Raji (cell line): ENCODE results near the gene CEP83.

Experiments
- POLR2A ChIP-seq: IDR thresholded peaks from 2 replicates; pipeline ENCODE4 v1.6.1; 2011; ENCODE audit warnings: low read depth, low read length, control low read depth; ENCODE audit not compliant: insufficient read depth

CEP83 gene

DNA sequence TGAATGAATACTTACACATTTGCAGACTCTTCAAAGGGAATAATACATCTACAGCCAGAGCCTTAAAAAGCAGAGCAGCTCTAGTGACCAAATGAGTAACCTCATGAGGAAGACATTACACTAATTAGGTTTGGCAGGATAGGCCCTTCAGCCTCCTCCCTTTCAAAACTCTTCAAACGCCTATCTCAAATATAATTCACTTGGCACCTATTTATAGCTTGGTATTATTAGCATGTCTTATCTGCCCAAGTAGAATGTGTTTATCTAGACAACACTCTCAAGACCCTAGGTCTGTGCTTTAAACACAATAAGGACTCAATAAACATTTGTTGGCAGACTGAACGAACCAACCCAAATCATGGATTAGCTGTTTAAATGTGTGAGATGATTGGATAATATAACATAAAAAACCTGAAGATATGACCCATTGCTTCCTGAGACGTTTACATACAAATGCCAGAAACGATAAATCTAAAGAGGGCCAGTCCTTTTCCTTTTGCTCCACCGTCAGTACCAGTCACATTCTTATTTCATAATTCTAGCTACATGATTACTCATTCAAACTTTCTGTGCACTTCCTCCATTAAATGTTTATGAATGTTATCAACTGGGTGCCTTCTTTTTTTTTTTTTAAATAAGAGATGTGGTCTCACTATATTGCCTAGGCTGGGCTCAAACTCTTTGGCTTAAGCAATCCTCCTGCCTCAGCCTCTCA lies 123.3 kb downstream of the CEP83 start:
- TF ChIP-seq POLR2A, result no peak

DNA sequence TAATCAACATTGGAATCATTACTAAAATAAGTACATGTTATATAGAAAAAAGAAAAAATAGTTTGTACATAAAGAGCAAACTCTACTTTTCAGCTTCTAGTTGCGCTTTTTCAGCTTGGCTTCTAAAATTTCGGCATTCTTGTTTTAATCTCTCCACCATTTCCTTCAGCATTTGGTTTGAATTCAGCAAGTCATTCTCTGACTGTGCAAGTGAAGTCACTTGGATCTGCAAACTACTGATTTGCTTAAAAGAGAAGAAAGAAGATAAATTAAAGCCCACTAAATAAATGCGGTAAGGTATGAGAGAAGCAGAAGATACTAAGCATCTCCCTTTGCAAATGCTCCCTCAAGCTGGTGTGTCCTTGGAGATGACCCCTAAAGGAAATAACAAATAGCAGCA lies 126.3 kb downstream of the CEP83 start:
- TF ChIP-seq POLR2A, result no peak

DNA sequence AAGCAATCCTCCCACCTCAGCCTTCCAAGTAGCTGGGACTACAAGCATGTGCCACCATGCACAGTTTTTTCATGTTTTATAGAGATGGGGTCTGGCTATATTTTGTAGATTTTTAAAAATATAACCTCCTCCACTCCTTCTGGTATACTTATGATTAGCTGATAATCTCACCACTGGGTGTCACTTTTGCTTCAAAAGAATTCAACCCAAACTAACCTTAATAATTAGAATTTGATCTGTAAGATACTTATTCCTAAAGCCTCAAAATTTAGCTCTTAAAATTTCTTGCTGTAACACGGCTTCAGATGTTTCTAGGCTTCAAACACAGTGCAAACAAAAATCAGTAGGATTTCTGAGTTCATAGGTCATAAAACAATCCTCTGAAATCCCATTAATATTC lies 130.3 kb downstream of the CEP83 start:
- TF ChIP-seq POLR2A, result no peak

DNA sequence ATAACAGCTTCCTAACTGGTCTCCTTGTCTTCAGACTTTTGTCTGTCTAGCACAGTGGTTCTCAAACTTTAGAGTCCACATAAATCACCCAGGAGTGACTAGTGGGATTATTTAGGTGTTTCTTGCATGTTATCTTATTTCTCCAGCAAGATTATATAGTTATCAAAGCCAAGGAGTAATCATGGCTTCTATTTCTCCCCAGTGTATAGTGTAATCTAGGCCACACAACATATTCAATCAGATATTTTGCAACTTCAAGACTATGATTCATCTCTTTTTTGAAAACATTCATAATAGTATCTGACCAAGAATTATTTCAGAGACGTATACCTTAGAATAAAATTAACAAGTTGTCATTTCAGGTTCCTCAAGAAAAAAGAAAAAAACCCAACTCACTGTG lies 131.9 kb downstream of the CEP83 start:
- no peak for TF ChIP-seq POLR2A

DNA sequence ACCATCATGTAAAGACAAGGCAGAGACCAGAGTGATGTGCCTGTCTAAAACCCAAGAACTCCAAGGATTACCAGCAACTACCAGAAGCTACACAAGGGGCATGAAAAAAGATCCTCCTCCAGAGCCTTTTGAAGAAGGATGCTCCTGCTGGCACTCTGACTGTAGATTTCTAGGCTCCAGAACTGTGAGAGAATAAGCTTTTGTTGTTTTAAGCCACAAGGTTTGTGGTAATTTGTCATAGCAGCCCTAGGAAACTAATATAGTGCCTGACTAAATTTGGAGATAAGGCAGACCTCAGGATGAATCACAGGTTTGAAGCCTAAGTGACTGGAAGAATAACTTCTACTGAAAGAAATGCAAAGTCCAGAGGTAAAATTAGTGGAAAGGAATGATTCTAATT lies 132.9 kb downstream of the CEP83 start:
- no peak for TF ChIP-seq POLR2A

DNA sequence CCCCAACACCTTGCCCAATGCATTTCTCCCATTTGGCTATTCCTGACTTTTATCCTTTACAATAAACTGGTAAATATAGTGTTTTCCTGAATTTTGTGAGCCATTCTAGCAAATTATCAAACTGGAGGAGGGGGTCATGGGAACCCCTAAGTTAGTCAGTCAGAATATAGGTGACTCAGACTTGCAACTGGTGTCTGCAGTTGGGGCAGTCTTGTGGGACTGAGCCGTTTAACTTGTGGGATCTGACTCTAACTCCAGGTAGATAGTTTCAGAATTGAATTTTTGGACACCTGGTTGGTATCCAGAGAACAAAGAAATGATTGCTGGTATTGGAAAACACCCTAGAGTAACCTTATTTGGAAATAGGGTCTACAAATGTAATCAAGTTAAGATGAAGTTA lies 133.4 kb downstream of the CEP83 start:
- TF ChIP-seq POLR2A, result no peak

DNA sequence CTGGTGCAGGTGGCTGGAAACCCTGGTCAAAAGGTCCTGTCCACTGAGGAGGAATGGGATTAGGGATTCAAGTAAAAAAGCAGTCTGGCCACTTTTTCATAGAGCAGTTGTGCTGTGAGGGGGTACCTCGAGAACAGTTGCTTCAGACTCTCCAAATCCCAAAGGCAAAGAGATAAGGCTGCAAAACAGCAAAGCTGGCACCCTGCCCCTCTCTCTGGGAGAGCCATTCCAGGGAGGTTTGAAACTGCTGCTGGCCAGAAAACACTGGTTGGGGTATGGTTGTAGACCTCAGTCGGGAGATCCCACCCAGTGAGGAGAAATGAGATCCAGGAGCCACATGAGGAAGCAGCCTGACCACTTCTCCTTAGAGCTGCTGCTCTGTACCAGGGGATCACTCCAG lies 137.3 kb downstream of the CEP83 start:
- TF ChIP-seq POLR2A, result no peak

DNA sequence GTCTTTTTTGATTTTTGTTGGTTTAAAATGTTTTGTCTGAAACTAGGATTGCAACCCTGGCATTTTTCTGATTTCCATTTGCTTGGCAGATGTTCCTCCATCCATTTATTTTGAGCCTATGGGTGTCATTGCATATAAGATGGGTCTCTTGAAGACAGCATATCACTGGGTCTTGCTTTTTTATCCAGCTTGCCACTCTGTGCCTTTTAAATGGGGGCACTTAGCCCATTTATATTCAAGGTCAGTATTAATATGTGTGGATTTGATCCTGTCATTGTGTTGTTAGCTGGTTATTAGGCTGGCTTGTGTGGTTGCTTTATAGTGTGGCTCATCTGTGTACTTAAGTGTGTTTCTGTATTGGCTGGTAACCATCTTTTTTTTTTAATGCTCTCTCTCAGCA lies 139.6 kb downstream of the CEP83 start:
- TF ChIP-seq POLR2A, result no peak

DNA sequence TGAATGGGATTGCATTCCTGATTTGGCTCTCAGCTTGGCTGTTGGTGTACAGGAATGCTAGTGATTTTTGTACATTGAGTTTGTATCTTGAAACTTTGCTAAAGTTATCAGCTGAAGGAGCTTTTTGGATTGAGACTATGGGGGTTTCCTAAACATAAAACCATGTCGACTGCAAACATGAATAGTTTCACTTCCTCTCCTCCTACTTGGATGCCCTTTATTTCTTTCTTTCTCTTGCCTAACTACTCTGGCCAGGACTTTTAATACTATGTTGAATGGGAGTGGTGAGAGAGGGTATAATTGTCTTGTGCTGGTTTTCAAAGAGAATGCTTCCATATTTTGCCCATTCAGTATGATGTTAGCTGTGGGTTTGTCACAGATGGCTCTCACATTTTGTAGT lies 141.5 kb downstream of the CEP83 start:
- TF ChIP-seq POLR2A, result no peak

DNA sequence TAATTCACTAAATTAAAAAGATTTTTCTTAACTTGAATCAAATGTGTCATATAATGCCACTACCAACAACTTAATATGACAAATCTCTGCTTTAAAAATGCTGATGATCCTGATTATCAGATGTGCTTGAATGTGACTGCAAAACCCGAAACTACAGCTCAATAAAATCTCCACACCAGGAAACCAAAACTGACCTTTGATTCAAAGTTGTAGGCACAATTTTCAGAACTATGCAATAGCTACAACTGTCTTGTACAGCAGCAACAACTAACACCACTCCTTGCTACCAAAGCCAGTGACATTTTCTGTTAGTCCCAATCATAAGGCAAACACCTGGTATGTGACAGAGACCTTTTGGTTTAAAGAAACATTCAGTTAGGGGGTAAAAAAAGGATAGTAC lies 147.3 kb downstream of the CEP83 start:
- no peak for TF ChIP-seq POLR2A

DNA sequence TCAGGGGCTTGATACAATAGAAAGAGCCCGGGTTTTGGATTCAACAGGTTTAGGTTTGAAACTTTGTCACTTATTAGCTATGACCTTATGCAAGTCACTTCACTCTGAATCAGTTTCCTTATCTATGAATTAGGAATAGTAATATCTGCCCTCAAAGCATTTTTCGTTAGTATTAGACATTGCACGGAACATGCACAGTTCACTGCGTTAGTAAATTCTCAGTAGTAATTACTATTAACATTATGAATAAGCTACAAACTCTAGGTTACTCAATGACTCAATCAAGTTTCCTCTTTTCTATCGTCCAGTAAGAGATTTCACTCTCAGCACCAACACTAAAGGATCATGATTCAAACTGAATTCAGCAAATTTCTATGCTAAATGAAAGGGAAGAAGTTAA lies 150.3 kb downstream of the CEP83 start:
- TF ChIP-seq POLR2A, result no peak

DNA sequence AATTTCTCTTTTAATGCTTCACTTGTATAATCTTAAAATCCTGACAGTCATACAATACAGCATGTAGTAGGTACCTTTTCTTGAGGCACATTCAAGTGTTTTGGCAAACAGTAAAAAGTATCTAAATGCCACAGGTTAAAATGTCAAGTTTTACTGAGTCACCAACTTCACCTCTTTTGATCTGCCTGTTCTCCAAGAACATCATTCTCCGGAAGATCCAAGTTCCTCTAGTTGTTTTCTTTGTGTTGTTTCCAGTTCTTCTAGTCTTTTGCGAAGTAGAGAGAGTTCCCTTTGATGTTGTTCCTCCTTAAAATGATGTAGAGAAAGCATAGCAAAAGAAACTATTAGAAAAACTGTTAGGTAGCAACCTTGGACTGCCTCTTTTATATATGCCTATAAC lies 151.1 kb downstream of the CEP83 start:
- TF ChIP-seq POLR2A, result no peak

DNA sequence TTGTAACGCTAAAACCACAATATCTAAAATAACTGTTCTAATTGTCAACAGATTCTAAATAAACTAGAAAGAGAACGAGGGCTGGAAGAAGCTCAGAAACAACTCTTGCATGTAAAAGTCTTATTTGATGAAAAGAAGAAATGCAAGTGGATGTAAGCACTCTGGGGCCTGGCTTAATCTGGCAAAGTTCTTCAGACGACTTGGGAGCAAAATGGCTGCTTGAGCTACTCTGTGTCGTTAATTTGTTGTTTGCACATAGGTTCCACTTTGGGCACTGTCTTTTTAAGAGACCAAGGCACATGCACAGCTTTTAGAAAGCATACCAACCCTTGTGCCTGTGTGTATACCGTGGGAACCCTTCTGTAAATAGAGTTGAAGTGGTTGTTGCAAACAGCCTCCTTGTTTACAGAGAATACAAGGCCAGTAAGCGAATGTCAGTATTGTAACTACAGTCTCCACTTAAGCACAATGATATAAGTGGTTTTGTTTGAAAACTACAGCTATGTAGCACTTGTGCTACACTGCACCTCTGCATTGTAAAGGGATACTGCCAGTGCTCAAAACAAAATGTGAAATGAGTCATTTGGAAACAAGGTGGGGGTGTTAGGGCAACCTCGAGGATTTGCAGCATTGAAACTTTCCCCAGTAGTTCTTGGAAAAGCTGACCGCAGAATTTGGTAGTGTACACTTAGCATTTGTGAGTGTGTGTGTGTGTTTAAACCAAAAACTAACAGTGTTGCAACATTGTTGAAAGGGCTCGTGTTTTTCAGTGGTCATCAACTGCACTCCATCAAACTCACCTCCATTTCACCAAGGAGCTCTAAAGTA lies 154.3 kb downstream of the CEP83 start:
- no peak for TF ChIP-seq POLR2A

DNA sequence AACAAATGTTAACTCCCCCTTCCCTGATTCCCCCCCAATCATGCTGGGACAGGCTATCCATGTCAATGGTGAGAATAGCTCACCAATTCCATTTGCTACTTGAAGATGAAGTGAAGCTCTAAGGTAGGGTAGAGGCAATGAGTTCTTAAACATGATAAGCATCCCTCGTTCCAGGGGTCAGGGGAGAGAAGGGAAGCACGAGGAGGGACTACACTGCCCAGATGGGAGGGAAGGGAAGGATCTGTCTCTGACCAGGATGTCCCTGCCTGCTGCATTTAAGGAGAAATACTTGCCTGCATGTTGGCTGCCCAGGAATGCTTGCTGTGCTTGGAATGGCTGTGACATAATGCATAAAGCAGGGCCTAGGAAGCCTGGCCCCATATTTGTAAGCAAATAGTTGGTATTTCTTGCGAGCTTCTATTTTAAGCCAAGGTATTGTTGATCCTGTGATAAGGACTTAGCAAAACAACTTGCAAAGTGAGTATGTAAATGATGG lies 155.1 kb downstream of the CEP83 start:
- no peak for TF ChIP-seq POLR2A

DNA sequence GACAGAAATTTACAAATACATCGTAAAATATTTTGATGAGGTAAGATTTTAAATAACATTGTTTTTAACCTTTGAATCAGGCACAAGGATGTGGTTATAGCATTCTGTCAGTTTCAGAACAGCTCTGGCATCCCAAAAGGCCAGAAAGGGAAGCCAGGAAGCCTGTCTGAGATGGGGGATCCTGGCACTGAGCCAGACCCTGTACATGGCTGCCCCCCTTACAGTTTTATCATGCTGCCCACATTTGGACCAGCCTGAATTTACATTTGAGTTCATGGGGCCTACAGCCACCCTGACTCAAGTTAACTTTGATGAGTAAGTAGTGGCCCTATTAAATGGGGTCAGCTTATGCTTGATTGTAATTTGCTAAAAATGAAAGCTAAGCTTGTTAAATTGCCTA lies 155.7 kb downstream of the CEP83 start:
- no peak for TF ChIP-seq POLR2A

DNA sequence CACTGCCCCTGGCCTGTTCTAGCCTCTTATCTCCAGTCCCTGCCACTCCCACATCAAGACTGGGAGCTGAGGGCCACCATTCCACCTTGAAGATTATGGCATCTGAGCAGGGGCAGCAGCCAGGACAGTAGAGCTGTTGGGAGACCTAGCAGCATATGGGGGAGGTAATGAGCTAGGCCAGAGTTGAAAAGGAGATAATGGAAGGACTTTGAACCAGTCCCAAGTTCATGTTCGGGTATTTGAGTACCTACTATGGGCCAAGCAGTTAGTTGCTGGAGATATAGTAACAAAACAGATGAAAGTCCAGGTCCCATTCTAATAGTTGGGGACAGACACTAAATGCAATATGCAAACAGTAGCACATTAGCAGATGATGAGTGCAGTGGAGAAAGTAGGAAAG lies 159.8 kb downstream of the CEP83 start:
- TF ChIP-seq POLR2A, result no peak
